ENCODE data around the gene ANAPC16.

- TF ChIP-seq CTCF (IDR thresholded peaks at IDR 0.05; ENCODE audit: poor library complexity, severe bottlenecking) (no peak), REST (IDR thresholded peaks at IDR 0.05; ENCODE audit: borderline replicate concordance) (no peak), EZH2 (IDR thresholded peaks at IDR 0.05; ENCODE audit: borderline replicate concordance, insufficient read depth, low read length, poor library complexity, severe bottlenecking) (no peak), POLR2AphosphoS5 (IDR thresholded peaks at IDR 0.05) (no peak), RAD21 (conservative IDR thresholded peaks at IDR 0.05) (no peak), EP300 (conservative IDR thresholded peaks at IDR 0.05; ENCODE audit: poor library complexity, severe bottlenecking) (no peak), TAF1 (IDR thresholded peaks at IDR 0.05; ENCODE audit: low read depth) (no peak), SMC3 (conservative IDR thresholded peaks at IDR 0.05; ENCODE audit: poor library complexity) (no peak)
These were observed 43.9 kb downstream of the ANAPC16 start for GRCh38 chr10:72259491-72260238.
